A549 (cell line): ENCODE data around the gene MAPKAPK2. TPM values are rescaled to one million over a fixed set of nuclear protein-coding genes. Genes with fewer than 3 reads are reported as not detected.

Experiments used
- ATAC-seq, 2 experiments: fragments of 200-7000 bp in 1 of 2; fragments of >200 bp in 1 of 2; cut with Nextera tagmentation in 1 of 2; cut with Tn5 transposase in 1 of 2; 3 replicates each; pipeline versions ENCODE4 v1.8.0 to v1.9.1; 2018 to 2020; ENCODE audit warnings: mild to moderate bottlenecking in 1 of 2, moderate library complexity in 1 of 2
- CTCF ChIA-PET: fragments of 300-600 bp; sonication (Branson Sonifier 250); formaldehyde crosslinking; extraction: SDS; loops from one replicate; lab custom pipeline; 2021; ENCODE audit warnings: antibody characterized with exemption, inconsistent platforms; lab: Yijun Ruan, JAX
- POLR2A ChIA-PET: fragments of 350-600 bp; formaldehyde crosslinking; extraction: SDS; loops from one replicate; lab custom pipeline; 2021; ENCODE audit warnings: antibody characterized with exemption, inconsistent platforms; lab: Yijun Ruan, JAX
- DNase-seq, 2 experiments: peaks; one replicate each; pipeline versions ENCODE4 v3.0.0 to v3.0.0-alpha.2; 2011 to 2016; ENCODE audit warnings: low read depth in 1 of 2, low spot score in 1 of 2
- FAIRE-seq: peaks from 2 replicates; lab custom pipeline; 2011; peaks lifted over from hg19 to GRCh38; lab: Jason Lieb, UNC
- H3K27ac ChIP-seq, 2 experiments: fragments of >200 bp; sonication (Bioruptor Twin); formaldehyde crosslinking; 3 replicates each; pipeline ENCODE4 v1.5.1; 2016 to 2017
- H3K4me1 ChIP-seq: fragments of >200 bp; sonication (Bioruptor Twin); formaldehyde crosslinking; 3 replicates; pipeline ENCODE4 v1.6.1; 2016
- H3K4me2 ChIP-seq: fragments of >200 bp; sonication (Bioruptor Twin); formaldehyde crosslinking; 3 replicates; pipeline ENCODE4 v1.6.1; 2016
- H3K4me3 ChIP-seq: fragments of >200 bp; sonication (Bioruptor Twin); formaldehyde crosslinking; 3 replicates; pipeline ENCODE4 v1.5.1; 2016
- H3K9me3 ChIP-seq: fragments of >200 bp; sonication (Bioruptor Twin); formaldehyde crosslinking; 3 replicates; pipeline ENCODE4 v1.6.1; 2016
- CHD2 ChIP-seq: fragments of 150-350 bp; IDR thresholded peaks from 2 replicates; pipeline ENCODE4 v1.6.1; 2014; ENCODE audit warnings: low read length; ENCODE audit not compliant: partially characterized antibody
- EHF ChIP-seq: fragments of 250-450 bp; sonication (Bioruptor Pico); IDR thresholded peaks from 2 replicates; pipeline ENCODE4 v1.5.0; 2020; ENCODE audit warnings: mild to moderate bottlenecking
- EHMT2 ChIP-seq: fragments of 200-600 bp; sonication (generic); IDR thresholded peaks from 2 replicates; pipeline ENCODE4 v1.6.1; 2016; ENCODE audit warnings: antibody characterized with exemption, low read depth, mild to moderate bottlenecking, moderate library complexity
- ESRRA ChIP-seq: fragments of 150-350 bp; IDR thresholded peaks from 2 replicates; pipeline ENCODE4 v1.6.1; 2014; ENCODE audit warnings: mild to moderate bottlenecking, low read length, borderline replicate concordance
- FOSL2 ChIP-seq, 2 experiments: fragments of 450-650 bp in 1 of 2; fragments of >200 bp in 1 of 2; sonication (Bioruptor Twin) in 1 of 2; formaldehyde crosslinking; IDR thresholded peaks; 2 replicates each; pipeline versions ENCODE4 v1.5.0 to v1.6.1; 2016 to 2020; ENCODE audit warnings: mild to moderate bottlenecking in 1 of 2, moderate library complexity in 1 of 2
- FOXS1 ChIP-seq: fragments of 250-450 bp; sonication (Bioruptor Pico); IDR thresholded peaks from 2 replicates; pipeline ENCODE4 v1.5.0; 2020; ENCODE audit warnings: mild to moderate bottlenecking, moderate library complexity
- HDAC2 ChIP-seq: fragments of 200-600 bp; sonication (generic); IDR thresholded peaks from 2 replicates; pipeline ENCODE4 v1.6.1; 2016
- HEYL ChIP-seq: fragments of 250-450 bp; sonication (Bioruptor Pico); IDR thresholded peaks from 2 replicates; pipeline ENCODE4 v1.8.0; 2021; ENCODE audit warnings: mild to moderate bottlenecking, moderate library complexity
- JUNB ChIP-seq: fragments of >200 bp; sonication (Bioruptor Twin); formaldehyde crosslinking; IDR thresholded peaks from 2 replicates; pipeline ENCODE4 v1.6.1; 2016
- MAZ ChIP-seq: fragments of 150-350 bp; IDR thresholded peaks from 2 replicates; pipeline ENCODE4 v1.6.1; 2014; ENCODE audit warnings: antibody characterized with exemption, low read depth, low read length, borderline replicate concordance
- NPAS2 ChIP-seq: fragments of 250-450 bp; sonication (Bioruptor Pico); IDR thresholded peaks from 2 replicates; pipeline ENCODE4 v1.8.0; 2022; ENCODE audit warnings: mild to moderate bottlenecking, moderate library complexity, borderline replicate concordance
- RAD21 ChIP-seq, 2 experiments: fragments of >200 bp in 1 of 2; sonication (Bioruptor Twin) in 1 of 2; formaldehyde crosslinking in 1 of 2; IDR thresholded peaks in 1 of 2; conservative IDR thresholded peaks in 1 of 2; 2 replicates in 1 of 2; 3 replicates in 1 of 2; pipeline ENCODE4 v1.6.1; 2012 to 2018; ENCODE audit warnings: inconsistent platforms in 1 of 2
- RARB ChIP-seq: fragments of 250-450 bp; sonication (Bioruptor Pico); IDR thresholded peaks from 2 replicates; pipeline ENCODE4 v1.8.0; 2021; ENCODE audit warnings: mild to moderate bottlenecking, moderate library complexity
- TFCP2L1 ChIP-seq: fragments of 250-450 bp; sonication (Bioruptor Pico); IDR thresholded peaks from 2 replicates; pipeline ENCODE4 v1.5.0; 2021; ENCODE audit warnings: mild to moderate bottlenecking
- ZC3H11A ChIP-seq: fragments of 450-650 bp; IDR thresholded peaks from 2 replicates; pipeline ENCODE4 v1.6.1; 2014; ENCODE audit warnings: antibody characterized with exemption, mild to moderate bottlenecking
- ZFP36 ChIP-seq: fragments of 450-650 bp; IDR thresholded peaks from 2 replicates; pipeline ENCODE4 v1.6.1; 2014; ENCODE audit warnings: borderline replicate concordance; ENCODE audit not compliant: partially characterized antibody
- ZNF302 ChIP-seq: fragments of 250-450 bp; sonication (Bioruptor Pico); IDR thresholded peaks from 2 replicates; pipeline ENCODE4 v1.9.0; 2021; ENCODE audit warnings: inconsistent platforms, mild to moderate bottlenecking, moderate library complexity
- WGBS: methylation state at CpG from one replicate; pipeline ENCODE4 v1.1.6; 2017; ENCODE audit errors: missing lambda C conversion rate; 5-methylcytosine and 5-hydroxymethylcytosine counted together
- polyA plus RNA-seq, 4 experiments: library from polyadenylated mRNA; depleted of rRNA in 3 of 4; stranded (reverse); fragments of >200 nt; fragmentation: RNase III in 1 of 4; extraction: RNeasy Plus Mini Kit Qiagen cat#74134 plus additional on column Dnase treatment in 1 of 4; gene quantifications; 2 replicates in 3 of 4; 3 replicates in 1 of 4; pipeline ENCODE4 v1.2.3, GENCODE V29; 2011 to 2017
- TF ChIP-seq, protein P1 (sequence below): fragments of 450-650 bp; IDR thresholded peaks from 2 replicates; pipeline ENCODE4 v1.6.1; 2014; ENCODE audit warnings: antibody characterized with exemption
- TF ChIP-seq, protein P2 (sequence below): fragments of 250-450 bp; sonication (Bioruptor Pico); IDR thresholded peaks from 2 replicates; pipeline ENCODE4 v1.5.0; 2021; ENCODE audit warnings: mild to moderate bottlenecking, moderate library complexity, borderline replicate concordance
- TF ChIP-seq, protein P3 (sequence below): fragments of >200 bp; sonication (Bioruptor Twin); formaldehyde crosslinking; IDR thresholded peaks from 3 replicates; pipeline ENCODE4 v1.5.1; 2016

The MAPKAPK2 gene
- polyA plus RNA-seq, 2 of the 4 experiments (the other 2 are of a cell fraction) = 37.2 to 43.0 TPM

DNA sequence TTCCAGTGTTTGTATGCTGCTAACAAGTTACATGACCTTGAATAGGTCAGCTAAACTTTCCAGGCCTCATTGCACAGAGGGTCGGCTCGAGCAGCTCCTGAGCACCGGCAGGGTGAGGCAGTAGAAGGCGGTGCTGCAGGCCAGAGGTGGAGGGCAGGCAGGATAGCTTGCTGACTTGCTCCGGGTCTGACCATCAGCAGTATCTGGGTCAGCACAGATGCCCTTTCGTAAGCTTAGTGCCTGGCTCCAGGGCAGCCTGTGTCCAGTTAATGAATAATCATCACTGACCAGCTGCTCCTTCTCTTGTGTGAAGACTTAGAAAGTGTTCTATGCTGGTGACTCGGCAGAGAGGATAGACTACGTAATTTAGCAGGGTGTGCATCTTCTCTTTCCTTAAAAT is 6.9 kb downstream of the MAPKAPK2 start:
- H3K27ac ChIP-seq = peak overlapping the region; percentile 30 to 42; a peak in 5 of 6 replicates
- peak overlapping the region; percentile 69 for H3K4me2 ChIP-seq
- FAIRE-seq (no peak), DNase-seq (no peak), ATAC-seq (peak; percentile 11 to 34; a peak in 3 of 6 replicates)
- H3K4me1 ChIP-seq = peaks cover 82% of the 10 kb centered on the region
- 40% methylated on average over 8 of the region's 8 CpGs for WGBS
- CTCF ChIA-PET = interaction anchor here (0.8 to 5.0 kb wide), 11 partner anchors 11 to 223 kb away, joined by 3 to 40 read pairs (median 4); no protein-coding TSS in a partner anchor
- TF ChIP-seq EHF (CRISPR knock-in tag) = no peak
- no peak for TF ChIP-seq FOSL2 (IDR thresholded peaks at IDR 0.05)
- no peak for TF ChIP-seq FOSL2 (CRISPR knock-in tag; IDR thresholded peaks at IDR 0.05)
- TF ChIP-seq ZNF302 (CRISPR knock-in tag) = no peak
- no peak for TF ChIP-seq TFCP2L1 (CRISPR knock-in tag)
- TF ChIP-seq, protein P1, sequence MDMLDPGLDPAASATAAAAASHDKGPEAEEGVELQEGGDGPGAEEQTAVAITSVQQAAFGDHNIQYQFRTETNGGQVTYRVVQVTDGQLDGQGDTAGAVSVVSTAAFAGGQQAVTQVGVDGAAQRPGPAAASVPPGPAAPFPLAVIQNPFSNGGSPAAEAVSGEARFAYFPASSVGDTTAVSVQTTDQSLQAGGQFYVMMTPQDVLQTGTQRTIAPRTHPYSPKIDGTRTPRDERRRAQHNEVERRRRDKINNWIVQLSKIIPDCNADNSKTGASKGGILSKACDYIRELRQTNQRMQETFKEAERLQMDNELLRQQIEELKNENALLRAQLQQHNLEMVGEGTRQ = no peak
- TF ChIP-seq MAZ = no peak
- H3K9me3 ChIP-seq = no peaks in the 10 kb centered on the region
- POLR2A ChIA-PET = interaction anchor here (0.5 kb wide), 1 partner anchor 87 kb away, joined by 3 read pairs; no protein-coding TSS in a partner anchor
- H3K4me3 ChIP-seq = no peak overlapping the region

DNA sequence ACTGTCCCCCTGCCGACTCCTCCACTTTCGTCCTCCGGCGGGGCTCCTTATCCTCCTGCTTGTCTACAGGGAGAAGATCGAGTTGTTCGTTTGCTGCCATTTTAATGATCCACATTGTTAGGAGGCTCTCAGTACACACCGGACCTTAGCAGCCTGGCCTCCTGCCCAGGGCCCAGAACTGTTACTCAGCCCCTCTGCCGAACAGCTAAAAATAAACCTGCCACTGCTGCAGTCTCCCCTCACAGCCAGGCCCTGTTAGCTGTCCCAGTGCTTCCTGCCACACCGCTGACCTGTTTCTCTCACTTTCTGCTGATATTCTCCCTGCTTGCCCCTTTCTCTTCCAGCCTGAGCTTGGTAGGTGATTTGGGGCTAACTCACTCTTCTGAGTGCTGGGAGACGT is 8.3 kb downstream of the MAPKAPK2 start:
- Histone ChIP-seq H3K9me3 (no peaks in the 10 kb centered on the region), H3K4me3 (no peak overlapping the region), H3K27ac (peak overlapping the region in 1 of 2 experiments; percentile 42; a peak in 4 of 6 replicates), H3K4me2 (peak overlapping the region; percentile 69), H3K4me1 (peaks cover 75% of the 10 kb centered on the region)
- 82% methylated on average over 10 of the region's 10 CpGs for WGBS
- TF ChIP-seq, protein P2, sequence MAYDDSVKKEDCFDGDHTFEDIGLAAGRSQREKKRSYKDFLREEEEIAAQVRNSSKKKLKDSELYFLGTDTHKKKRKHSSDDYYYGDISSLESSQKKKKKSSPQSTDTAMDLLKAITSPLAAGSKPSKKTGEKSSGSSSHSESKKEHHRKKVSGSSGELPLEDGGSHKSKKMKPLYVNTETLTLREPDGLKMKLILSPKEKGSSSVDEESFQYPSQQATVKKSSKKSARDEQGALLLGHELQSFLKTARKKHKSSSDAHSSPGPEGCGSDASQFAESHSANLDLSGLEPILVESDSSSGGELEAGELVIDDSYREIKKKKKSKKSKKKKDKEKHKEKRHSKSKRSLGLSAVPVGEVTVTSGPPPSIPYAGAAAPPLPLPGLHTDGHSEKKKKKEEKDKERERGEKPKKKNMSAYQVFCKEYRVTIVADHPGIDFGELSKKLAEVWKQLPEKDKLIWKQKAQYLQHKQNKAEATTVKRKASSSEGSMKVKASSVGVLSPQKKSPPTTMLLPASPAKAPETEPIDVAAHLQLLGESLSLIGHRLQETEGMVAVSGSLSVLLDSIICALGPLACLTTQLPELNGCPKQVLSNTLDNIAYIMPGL (CRISPR knock-in tag) = no peak
- TF ChIP-seq HDAC2 (no peak), RARB (no peak), ZC3H11A (no peak)
- ChIA-PET POLR2A (no interaction called here), CTCF (interaction anchor here (0.7 to 5.0 kb wide), 8 partner anchors 13 to 289 kb away, joined by 4 to 40 read pairs (median 6); no protein-coding TSS in a partner anchor)
- no peak for FAIRE-seq
- ATAC-seq = peak in 1 of 2 experiments; percentile 28; a peak in 2 of 6 replicates
- no peak for DNase-seq

DNA sequence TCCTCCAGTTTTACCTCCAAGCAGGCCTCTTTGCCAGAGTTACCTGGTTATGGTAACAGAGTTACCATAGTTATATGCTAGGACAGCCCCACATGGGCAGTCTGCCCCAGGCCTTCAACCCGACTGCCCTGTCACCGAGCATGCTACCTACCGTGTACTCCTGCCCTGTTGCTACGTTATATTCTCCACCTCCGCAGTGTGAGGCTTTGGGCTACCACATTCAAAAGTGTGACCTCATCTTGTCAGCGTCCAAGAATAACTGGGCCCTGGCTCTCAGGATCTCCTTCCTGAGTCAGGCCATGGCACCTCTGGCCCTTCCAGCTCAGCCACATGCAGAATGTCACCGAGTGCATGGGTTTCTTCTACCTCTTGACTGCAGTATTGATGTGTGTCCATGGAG is 8.9 kb downstream of the MAPKAPK2 start:
- ATAC-seq (no peak), DNase-seq (no peak), FAIRE-seq (no peak)
- 96% methylated on average over 6 of the region's 7 CpGs for WGBS
- POLR2A ChIA-PET = no interaction called here
- CTCF ChIA-PET = interaction anchor here (0.7 to 5.0 kb wide), 9 partner anchors 12 to 289 kb away, joined by 3 to 40 read pairs (median 4); no protein-coding TSS in a partner anchor
- Histone ChIP-seq H3K9me3 (no peaks in the 10 kb centered on the region), H3K4me2 (peak overlapping the region; percentile 6; the same call in 1 of the 3 replicates)
- TF ChIP-seq RARB = no peak
- no peak for TF ChIP-seq JUNB
- no peak for TF ChIP-seq MAZ
- TF ChIP-seq FOXS1 (CRISPR knock-in tag) = no peak
- no peak for TF ChIP-seq CHD2
- TF ChIP-seq ESRRA = no peak
- no peak for TF ChIP-seq RAD21 (conservative IDR thresholded peaks at IDR 0.05 in 1 of 2, IDR thresholded peaks at IDR 0.05 in 1 of 2)
- TF ChIP-seq, protein P3, sequence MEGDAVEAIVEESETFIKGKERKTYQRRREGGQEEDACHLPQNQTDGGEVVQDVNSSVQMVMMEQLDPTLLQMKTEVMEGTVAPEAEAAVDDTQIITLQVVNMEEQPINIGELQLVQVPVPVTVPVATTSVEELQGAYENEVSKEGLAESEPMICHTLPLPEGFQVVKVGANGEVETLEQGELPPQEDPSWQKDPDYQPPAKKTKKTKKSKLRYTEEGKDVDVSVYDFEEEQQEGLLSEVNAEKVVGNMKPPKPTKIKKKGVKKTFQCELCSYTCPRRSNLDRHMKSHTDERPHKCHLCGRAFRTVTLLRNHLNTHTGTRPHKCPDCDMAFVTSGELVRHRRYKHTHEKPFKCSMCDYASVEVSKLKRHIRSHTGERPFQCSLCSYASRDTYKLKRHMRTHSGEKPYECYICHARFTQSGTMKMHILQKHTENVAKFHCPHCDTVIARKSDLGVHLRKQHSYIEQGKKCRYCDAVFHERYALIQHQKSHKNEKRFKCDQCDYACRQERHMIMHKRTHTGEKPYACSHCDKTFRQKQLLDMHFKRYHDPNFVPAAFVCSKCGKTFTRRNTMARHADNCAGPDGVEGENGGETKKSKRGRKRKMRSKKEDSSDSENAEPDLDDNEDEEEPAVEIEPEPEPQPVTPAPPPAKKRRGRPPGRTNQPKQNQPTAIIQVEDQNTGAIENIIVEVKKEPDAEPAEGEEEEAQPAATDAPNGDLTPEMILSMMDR = no peak
- TF ChIP-seq HEYL = no peak
- TF ChIP-seq ZFP36 = no peak
- TF ChIP-seq EHMT2 = no peak
- no peak for TF ChIP-seq NPAS2 (CRISPR knock-in tag)
- TF ChIP-seq, all 56 proteins: peak for 0
- Histone ChIP-seq H3K4me3 (no peak overlapping the region), H3K4me1 (peaks cover 69% of the 10 kb centered on the region), H3K27ac (peak overlapping the region in 1 of 2 experiments; percentile 42; a peak in 3 of 6 replicates)
